NCI-H1105 treated with DMSO at 0.1 percent for 48 hours (cell line): Measurements from ENCODE around the gene TCP11L2.

Experiments used
- DNase-seq: peaks from one replicate; lab custom pipeline; 2025; lab: John Stamatoyannopoulos, UW

TCP11L2 gene

GRCh38 chr12:106302401-106303201 lies at the start of gene TCP11L2:
TCP11L2 (plus strand) TSS chr12:106302733; CDS start chr12:106311076, 8,343 bp downstream.
- DNase-seq = peak; percentile 72

DNA sequence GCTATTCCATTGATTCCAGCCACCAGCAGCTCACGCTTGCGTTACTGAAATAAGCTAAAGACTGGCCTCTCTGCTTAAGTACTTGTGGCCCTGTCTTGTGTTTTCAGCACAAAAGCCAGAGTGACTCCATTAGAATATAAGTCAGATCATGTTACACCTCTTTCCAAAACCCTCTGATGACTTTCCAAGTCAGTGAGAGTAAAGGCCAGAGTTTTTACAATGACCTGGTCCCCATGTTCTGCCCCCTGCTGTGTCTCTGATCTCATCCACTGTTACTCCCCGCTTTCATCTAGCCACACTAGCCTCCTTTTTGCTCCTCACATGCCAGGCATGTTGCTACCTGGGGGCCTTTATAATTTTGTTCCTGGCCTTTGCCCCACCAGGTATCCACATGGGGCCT lies 47.8 kb upstream of the TCP11L2 start:
- DNase-seq = no peak

GRCh38 chr12:106255493-106255892 lies 47.0 kb upstream of the TCP11L2 start:
- DNase-seq = no peak

- DNase-seq = no peak
These were observed 46.6 kb upstream of the TCP11L2 start for GRCh38 chr12:106255952-106256351.

- DNase-seq = no peak
These were observed 46.0 kb upstream of the TCP11L2 start for GRCh38 chr12:106256524-106256923.

- no peak for DNase-seq
These were observed 44.3 kb upstream of the TCP11L2 start for GRCh38 chr12:106258226-106258625.

DNA sequence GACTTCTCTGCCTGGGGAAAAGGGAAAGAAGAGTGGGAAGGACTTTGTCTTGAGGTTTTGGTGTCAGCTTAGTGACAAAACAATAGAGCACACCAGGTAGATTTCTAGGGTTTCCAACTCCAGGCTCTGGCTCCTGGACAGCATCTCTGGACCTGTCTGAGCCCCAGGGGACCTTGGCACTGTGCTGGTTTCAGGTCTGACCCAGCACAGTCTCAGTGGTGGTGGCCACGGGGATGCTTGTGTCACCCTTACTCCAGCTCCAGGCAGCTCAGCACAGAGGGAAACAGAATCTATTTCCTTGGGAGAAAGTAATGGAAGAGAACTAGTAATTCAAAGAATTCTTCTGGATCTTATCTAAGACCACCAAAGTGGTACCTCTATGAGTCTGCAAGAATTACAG lies 43.6 kb upstream of the TCP11L2 start:
- no peak for DNase-seq

GRCh38 chr12:106265116-106265515 lies 37.4 kb upstream of the TCP11L2 start:
- no peak for DNase-seq

DNA sequence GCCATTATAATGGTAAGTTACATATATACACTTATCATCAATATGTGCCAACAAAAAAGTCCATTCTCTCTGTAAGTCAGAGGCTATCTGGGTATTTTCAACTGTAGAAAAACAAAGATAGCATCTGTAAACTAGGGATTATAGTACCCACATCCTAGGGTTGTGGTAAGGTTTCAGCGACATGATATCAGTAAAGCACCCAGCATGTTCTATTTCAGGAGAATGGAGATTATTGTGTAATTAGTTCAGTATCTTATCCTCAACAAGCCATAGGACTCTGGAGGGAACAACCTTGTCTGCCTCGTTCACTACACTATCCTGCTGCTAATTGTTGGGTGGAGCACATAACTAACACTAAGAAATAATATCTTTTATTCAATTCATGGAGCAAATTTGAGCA lies 35.0 kb upstream of the TCP11L2 start:
- no peak for DNase-seq

GRCh38 chr12:106269150-106269771 lies 33.3 kb upstream of the TCP11L2 start:
- no peak for DNase-seq

DNA sequence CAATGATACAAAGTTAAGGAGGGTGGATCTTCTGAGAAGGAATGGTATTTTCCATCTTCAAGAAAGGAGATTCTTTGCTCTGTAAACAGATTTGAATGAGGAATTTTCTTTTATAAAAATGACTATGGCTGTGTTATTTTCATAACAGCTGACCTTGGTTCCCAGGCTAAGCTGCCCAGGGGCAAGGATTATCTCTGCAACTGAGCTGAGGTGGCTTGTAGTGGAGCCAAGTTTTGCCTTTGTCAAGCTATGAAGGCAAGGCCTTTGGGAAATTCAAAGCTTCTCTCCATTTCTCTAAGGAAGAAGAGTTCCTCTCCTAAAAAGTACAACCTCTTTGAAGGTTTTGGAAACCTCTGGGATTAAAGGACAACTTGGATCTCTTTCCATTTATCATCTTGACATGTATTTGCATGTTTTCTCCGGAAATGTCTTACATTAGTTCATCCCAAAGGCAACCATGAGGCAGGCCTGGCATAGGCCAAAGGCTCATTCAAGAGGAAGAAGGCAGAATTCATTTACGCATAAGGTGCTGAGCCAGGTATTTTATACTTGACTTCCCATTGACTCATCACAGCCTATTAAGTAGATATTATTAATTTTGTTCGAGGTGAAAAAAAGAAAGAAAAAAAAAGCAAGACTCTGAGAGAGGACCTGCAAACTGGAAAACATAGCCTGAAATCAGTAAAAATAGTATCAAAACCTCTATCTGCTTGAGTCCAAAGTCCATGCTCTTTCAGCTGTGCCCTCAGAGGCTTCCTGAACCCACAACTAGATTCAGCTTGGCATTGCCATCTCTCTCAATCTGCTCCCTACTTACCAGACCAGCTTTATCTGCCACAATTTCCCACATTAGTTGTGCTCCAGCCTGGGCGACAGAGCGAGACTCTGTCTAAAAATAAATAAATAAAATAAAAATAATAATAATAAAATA lies 30.7 kb upstream of the TCP11L2 start:
- no peak for DNase-seq

GRCh38 chr12:106273491-106273890 lies 29.0 kb upstream of the TCP11L2 start:
- DNase-seq = no peak

GRCh38 chr12:106274012-106274411 lies 28.5 kb upstream of the TCP11L2 start:
- DNase-seq = no peak

DNA sequence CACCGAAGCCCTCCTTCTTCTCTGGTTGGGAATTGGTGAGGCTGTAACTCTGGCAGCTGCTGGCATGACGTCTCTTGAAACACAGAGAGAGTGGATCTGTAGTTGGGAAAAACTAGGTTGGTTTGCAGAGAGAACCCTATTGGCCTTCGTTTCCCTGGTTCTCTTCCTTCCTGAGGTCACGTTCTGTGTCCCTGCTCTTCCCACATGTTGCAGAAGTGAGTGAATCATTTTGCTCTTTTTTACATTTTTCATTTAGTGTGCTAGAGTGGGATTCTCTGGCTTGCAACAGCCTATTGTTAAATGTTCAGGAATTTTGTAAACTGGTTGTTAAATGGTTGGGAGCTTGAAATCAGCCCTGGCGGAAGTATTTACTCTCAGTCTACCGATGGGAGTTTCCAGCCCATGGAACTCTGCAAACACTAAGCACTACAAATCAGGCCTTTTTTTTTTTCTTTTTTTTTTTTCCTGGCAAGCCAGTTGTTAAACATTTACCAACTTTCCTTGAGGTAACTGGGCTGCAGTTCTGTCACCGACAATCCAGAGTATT lies 27.9 kb upstream of the TCP11L2 start:
- no peak for DNase-seq

DNA sequence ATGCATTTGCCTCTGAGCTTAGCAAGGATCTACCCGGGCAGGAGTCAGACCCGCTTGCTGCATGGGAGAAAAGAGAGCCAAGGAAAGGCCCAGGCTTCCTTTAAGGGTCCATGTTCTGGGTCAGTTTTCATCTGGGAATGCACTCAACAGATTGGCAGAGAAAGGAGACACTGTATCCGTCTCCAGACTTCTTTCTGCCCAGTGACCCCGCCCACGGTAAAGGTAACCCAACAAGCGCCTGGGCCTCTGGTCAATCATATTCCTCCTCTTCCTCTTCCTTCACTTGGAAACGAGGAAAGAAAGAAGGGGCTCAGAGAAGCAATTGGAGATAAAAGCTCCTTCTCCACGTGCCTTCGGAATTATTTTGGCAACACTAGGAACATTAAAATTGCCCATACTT lies 27.1 kb upstream of the TCP11L2 start:
- no peak for DNase-seq

GRCh38 chr12:106276032-106276740 lies 26.3 kb upstream of the TCP11L2 start:
- DNase-seq = no peak

- no peak for DNase-seq
These were observed 22.4 kb upstream of the TCP11L2 start for GRCh38 chr12:106280106-106280505.

GRCh38 chr12:106281056-106281782 lies 21.3 kb upstream of the TCP11L2 start:
- no peak for DNase-seq

DNA sequence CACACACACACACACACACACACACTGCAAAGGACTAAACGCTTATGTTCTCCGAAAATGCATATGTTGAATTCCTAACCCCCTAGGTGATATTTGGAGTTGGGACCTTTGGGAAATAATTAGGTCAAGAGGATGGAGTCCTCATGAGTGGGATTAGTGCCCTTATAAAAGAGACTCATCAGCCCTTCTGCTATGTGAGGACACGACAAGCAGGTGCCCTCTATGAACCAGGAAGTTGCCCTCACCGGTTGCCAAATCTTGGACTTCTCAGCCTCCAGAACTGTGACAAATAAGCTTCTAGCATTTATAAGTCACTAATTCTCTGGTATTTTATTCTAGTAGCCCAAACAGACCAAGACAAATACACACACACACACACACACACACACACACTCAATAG lies 20.7 kb upstream of the TCP11L2 start:
- no peak for DNase-seq

DNA sequence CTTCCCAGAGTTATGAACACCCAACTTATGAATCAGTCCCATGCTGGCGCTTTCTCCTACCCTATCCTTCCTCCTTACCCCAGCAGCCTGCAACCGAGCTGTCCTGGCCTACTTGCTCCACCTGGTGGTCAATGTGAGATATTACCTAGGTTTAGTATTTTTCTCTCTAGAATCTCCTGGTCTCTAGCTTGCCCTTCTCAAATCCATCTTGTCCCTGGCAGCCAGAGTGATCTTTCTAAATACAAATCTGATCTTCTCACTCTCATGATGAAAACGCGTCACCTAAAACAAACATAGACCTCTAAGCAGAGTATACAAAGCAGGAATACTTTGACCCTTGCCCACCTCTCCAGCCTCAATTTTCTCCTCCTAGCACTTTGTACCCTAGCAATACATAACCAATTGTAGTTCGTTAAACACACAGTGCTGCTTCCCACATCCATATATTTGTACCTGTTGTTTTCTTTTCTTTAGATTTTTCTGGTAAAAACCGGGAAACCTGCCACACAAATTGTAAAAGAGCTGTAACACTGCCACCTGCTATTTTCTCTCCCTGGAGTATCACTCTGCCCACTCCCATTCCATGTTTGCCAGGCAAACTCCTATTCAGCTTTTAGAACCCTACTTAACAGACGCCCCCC lies 20.0 kb upstream of the TCP11L2 start:
- DNase-seq = peak; percentile 49
